Left renal cortex interstitium (tissue), 4 donors: ENCODE results near the gene SMCP. TPM values are rescaled to one million over a fixed set of nuclear protein-coding genes. Genes with fewer than 3 reads are reported as not detected.

ENCODE experiments used
- DNase-seq, 4 donors: peaks; one replicate each; pipeline ENCODE4 v3.0.0-alpha.2; 2013; ENCODE audit warnings: low read depth in 4 of 4, low spot score in 2 of 4, missing footprints in 1 of 4
- polyA plus RNA-seq, 4 donors: library from polyadenylated mRNA; unstranded; fragments of 120-200 nt; gene quantifications; one replicate each; pipeline ENCODE4 v1.2.1, GENCODE V29; 2013; ENCODE audit not compliant: insufficient read length in 4 of 4

The SMCP gene, protein sequence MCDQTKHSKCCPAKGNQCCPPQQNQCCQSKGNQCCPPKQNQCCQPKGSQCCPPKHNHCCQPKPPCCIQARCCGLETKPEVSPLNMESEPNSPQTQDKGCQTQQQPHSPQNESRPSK
- polyA plus RNA-seq: not detected

DNA sequence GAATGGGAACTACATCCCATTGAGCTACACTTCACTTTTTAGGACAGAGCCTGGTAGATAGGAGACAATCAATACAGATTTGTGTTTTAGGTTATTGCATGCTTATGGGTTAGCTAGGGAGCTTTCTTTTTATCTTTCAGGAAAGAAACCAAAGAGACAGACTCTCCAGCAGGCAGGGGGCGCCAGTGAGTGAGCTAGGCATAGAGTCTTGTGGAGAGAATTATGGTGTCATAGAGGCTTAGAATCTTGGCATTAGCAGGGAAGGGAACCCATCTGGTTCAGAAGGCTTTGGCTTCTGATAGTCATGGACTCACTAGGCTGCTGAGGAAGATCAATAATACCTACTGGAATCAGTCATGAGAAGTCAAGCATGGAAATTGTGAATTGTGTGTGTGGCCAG, at the start of gene SMCP:
Gene SMCP, plus strand, starts transcription at position 281 of the 400 bp plus-strand sequence. CDS start 6,101 bp downstream, outside the sequence.
- DNase-seq: no peak

DNA sequence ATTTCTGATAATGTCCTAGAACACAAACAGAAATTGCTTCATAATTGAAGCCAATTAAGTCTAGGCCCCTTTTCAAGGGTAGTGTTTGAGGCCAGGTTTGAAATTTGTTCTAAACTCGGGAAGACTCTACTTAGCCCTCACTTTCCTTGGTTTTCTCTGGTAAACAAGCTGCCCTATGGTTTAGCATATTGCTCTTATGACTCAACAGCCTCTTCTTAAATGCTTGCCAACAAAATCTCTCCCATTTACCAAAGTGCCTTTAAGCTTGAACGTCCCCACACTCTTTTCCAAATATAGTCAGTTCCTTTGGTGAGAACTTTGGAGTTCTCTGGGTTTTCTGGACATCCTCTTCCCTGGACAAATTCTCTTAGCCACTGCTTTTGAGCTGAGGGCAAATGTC, 41.3 kb upstream of the SMCP start:
- DNase-seq: no peak

DNA sequence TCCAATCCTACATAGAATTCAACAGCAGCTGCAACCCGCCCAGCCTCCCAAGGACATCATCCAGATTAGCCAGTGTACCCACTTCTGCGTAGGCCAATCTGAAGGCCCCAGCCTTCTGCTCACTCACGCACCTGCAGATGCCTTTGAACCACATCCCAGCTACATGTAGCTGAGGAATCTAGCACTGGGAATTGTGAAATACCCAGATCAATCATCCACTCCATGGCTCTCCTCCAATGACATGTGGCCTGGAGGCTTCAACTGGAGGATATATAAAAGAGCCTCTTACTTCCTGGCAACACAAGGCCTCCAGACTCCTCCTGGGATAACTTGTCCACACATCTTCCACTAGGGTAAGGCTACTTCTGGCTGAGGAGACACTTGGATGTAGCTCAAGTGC, 35.6 kb upstream of the SMCP start, which contains the start of gene LCE6A:
Gene LCE6A, plus strand, starts transcription at position 301 of the 400 bp plus-strand sequence. CDS start 665 bp downstream, outside the sequence.
- no peak for DNase-seq

DNA sequence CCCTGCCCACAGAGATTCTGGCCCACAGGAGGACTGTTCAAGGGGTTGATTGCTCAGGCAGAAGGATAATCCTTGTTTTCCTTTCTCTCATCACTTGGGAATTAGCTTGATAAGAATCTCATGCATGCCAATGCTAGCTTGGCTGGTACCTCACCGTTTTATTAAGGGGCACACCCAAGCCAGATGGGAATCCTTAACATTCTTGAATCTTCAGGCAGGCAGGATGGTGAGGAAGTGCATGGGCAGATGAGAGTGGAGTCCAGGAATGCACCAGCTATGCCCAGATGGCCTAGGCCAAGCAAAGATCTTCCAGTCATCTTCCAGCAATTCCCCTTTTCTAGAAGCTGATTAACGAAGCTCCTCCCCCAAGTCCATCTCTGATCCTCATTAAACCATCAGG, 22.5 kb upstream of the SMCP start:
- DNase-seq: no peak

DNA sequence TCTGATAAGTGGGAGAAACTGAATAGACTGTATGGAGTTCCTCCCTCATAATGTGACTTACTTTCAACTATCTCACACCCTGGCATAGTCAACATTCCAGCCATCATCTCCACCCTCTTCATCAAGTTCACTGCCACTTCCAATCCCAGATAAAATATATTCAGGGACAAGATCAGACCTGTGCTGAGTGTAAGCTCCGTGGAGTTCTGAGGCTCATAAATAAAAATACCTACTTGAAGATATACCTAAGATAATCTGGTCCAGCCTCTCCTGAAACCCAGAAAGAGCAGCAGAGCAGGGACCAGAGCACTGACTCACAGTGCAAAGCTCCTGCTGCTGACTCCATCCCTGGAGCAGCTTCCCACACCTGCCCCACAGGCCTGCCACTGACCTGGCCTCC, 20.1 kb upstream of the SMCP start:
- DNase-seq: no peak

DNA sequence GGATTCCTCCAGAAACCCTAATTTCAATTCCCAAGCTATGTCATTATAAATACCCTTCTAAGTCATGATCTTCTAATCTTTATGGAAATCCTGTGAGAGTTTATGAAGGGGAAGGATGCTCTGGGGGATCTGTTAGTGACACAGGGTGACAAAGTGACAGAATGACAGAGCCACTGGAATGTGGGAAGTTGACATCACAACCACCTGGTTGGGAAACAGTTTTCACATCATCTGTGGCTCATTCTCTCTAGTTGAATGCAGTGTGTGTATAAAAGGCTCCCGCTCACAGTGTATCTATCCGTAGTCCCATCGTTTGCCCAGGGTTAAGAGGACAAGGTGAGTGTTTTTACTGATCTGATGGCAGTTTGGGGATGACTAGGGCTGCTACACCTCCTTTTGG, 18.4 kb upstream of the SMCP start, which contains the start of gene LCE7A:
Gene LCE7A, plus strand, starts transcription at position 301 of the 400 bp plus-strand sequence. CDS start 702 bp downstream, outside the sequence.
- no peak for DNase-seq

DNA sequence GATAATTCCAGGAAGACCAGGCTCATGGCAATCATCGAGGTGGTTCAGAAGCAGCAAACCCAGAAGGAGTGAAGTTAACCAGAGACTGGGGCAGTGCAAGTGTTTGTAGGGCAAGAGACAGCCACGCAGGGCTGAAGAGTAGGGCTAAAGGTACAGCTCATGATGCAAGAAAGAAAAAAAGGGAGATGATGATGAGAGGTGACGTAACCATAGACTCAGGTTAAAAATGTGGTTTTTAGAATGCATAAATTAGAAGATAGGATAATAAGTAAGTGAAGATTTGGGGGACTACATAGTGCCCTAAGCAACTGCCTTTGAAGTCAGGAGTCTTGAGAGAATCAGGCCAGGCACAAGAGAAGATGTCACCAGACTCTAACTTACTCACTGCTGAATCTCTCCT, 18.0 kb upstream of the SMCP start:
- DNase-seq: no peak

DNA sequence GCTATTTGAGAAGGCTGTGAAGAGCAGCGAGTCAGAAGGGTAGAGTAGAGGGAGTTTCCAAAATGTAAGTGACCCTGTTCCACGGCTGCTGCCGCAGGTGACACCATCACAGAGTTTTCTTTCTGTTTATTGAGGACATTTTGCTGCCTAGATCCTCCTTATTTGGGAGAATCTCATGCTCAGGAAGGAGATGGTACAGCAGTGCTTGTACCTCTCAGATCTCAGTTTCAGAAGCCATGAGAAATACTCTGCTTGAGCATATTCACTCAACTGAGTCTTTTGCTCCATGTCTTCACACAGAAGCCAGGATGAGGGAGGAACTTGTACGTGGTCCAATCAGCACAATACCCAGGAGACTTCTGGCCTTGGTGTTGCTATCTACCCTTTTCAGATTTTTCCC, 16.7 kb upstream of the SMCP start:
- no peak for DNase-seq

DNA sequence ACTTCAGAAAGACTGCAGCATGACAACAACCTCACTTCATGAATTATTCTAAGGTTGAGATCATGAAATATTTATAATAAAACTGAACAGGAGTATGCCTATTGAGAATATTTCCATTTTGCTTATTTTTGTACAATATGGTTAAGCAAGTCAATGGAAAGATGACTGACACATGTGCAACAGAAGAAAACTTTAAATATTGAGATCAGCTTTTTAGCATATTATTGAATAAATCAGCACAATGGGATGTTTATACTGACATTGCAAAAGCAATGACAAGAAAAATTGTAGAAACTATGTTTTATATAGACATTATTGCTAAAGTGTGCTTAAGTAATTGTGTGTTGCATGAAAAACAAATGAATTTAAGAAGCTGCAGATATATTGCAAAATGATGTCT, 13.7 kb upstream of the SMCP start:
- DNase-seq: no peak

DNA sequence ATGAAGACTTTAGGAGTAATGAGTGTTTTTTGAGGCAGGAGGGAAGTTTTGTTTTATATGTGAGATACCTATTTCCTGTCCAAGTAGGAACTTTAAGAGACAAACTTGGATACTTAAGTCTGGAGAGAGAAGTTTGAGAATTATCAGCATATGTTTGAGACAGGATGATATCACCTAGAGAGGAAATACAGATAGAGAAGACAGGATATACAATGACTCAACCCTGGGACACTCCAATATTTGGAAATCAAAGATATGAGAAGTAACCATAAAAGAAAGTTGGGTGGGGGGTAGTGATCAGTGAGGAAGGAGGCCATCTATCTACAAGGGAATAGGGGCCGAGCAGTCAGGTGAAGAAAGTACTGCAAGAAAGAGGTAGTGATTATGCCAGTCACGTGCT, 11.8 kb upstream of the SMCP start:
- DNase-seq: no peak

DNA sequence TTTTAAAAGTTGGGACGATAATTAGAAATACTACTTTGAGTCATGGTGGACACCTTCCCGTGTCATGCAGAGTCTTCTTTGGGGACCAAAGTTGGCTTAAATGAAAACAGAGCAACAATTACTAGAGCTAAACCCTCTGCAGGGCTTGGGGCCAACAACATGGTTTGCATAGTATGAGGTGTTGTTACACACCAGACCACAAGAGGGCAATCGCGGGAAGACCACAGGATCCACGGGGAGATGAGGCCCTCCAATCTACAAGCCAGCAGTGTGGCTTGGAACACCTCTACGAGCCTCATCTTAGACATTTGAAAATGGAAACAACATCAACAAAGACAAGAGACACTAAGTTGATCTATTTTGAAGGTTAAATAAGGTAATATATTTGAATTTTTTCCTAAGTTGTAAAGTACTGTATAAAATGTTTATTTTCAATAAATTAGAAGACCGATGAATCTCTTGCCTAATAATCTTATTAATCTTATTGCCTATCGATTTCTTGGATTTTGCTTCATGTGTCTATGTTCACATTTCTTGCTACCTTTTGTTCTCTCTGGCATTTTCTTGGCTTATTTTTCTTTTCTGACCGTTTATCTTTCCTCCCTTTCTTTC, 8.2 kb upstream of the SMCP start:
- DNase-seq: peak in 3 of 4 donors; percentile 21 to 62 (median 28)

DNA sequence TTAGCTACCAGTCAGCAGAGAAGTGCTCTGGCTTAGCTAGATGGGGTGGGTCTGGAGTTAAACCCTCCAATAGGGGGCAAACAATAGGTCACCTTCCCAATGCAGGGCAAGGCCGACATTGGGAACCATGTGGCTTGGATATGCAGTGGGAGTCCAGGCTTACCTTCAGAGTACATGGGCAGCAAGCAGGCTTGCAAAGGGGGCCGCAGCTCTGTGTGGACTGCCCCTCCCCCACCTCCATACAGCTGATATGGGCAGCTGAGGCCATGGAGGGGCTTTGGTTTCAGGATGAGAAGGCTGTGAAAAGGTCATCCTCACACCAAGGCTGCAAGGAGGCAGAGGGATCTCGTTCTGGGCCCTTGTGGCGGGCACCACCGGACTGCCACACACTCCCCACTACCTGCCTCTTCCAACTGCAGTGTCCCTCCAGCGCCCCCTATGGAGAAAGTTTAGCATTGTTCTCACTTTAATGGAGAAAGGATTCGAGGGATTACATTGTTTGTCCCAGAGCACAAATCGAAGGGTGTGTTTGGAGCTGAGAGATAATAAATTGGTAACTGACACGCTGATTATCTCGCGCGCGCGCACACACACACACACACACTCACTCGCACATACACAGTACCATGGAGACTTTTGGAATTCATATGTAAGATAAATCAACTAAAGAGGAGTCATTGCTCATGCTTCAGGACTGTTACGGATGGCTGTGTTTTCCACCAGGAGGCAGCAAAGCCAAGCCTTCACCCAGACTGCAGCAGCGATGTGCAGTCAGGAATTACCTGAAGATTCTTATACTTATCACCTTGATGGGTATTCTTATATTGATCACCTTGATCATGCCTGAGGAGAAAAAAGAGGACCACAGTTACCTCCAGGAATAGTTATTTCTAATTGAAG, 7.0 kb upstream of the SMCP start:
- no peak for DNase-seq

DNA sequence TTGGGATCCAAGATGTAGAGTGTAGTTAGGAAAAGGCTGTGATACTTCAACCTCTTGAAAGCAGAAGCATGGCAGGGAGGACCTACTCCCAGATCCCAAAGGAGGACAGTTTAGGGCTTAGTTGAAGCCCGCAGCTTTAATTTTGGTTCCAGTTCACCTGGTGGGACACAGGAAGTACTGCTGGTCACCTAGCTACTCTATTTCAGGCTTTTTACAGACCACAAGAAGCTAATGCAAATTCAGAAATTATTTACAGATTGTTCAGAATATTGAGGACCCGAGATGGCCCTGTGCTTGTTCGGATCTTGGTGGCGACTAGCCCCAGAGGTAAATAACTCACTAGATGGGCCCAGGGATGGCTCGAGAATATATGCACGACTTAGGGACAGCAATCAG, 6.4 kb upstream of the SMCP start:
- DNase-seq: no peak

DNA sequence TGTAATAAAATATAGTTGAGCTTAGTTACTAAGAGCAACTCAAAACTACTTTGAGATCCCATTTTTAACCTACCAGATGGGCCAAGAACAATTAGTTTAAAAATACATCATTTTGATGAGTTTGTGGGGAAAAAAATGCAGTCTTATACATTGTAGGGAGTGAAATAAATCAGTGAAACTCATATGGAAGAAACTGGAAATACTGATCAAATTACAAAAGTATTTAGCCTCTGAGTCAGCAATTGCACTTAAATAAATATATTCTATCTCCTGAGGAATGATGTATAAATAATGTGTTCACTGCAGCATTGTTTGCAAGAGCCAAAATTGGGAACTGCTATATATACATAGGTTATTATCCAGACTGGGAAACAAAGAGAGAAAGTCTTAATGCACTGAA, 4.6 kb upstream of the SMCP start:
- no peak for DNase-seq

DNA sequence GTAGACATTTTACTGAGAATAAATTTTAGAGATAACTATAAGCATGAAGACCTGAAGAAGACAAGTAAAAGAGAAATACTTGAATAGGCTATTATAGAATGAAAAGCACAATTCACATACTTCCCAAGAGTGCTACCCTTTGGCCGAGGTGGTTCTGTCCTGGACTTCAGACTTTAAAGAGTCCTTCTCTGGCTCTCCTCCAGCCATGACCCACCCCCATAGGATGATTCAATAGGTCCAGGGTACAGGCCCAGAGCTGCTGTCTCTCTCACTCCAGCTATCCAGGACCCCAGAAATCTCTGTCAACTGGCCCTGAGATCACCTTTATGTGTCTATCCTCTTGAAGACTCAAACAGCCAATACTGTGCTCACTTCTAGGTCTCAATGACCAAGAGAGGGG, 1.3 kb upstream of the SMCP start:
- no peak for DNase-seq

DNA sequence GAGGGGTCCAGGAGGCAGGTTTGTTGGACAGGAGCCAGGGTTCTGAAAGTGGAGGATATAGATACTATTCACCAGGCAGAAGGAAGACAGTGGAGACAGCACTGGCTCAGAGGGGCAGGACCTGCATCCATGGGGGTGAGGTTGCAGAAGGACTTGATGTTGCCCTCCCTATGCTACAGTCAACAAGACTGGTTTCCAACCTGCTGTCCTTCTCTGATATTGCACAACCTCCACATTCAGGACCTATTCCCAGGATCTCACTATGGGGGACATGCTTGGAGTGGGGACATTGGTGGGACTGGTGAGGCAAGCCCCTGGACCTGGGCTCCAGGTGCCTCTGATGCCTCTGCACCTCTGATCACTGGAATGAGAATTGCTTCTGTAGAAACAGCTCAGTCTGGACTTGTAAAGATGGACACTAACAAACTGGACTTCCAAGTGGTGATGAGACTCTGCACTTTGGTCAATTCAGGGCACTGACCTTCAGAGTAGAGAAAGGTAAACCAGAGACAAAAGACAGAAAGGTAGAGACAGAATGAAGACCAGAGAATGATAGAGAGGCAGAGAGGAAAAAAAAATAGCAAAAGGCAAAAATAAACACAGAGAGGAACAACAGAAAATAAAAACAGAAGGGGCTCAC, 1.6 kb downstream of the SMCP start:
- DNase-seq: no peak

DNA sequence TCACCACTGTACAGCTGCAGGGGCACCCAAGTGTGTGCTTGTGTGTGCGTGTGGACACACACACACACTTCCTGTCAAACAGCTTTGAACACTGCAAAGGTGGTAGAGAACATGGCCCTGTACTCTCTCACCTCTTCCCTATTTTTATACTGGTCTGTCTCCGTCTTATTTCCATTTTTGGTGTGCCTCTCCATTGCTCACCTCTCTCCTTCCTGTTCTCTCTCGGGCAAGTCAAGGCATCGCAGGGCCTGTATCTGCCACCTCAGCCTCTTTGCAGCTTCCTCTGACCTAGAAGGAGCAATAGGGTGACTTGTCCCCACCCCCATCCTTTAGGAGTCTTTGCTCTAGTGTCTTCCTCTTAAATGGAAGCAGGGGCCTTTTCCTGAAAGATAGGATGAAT, 2.2 kb downstream of the SMCP start:
- no peak for DNase-seq

DNA sequence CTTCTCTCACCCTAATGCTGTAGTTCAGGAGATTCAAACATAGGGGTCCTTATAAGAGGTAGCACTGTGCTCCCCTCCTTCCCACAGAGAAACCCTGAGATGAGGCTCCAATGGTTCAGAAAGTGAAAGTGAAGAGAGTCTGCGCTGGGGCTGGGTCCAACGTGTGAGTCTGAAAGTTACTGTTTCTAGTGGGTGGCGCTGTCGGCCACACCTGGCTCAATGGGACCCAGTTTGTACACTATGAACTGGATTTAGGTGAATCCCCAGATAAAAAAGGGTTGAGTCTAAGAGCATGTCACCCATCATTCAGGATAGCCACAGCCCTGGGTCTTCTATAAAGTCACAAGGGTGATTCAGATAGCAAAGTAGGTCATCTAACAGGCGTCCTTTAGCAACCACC, 2.8 kb downstream of the SMCP start:
- DNase-seq: no peak

DNA sequence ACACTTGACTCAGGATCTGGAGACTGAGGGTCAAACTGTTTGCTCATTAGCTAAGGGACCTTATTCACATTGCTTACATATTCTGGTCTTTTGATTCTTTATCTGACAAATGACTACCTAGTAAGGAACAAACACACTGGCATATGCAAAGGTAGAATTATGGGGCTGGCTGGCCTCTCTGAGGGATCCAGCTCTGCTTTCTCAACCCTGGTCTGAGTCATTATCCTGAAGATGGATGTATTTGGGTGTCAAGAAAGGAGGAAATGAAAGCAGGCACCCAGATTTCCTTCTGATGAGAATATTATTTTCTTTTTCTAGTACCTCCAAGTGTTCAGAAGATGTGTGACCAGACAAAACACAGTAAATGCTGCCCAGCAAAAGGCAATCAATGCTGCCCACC, 6.0 kb downstream of the SMCP start:
- DNase-seq: no peak

DNA sequence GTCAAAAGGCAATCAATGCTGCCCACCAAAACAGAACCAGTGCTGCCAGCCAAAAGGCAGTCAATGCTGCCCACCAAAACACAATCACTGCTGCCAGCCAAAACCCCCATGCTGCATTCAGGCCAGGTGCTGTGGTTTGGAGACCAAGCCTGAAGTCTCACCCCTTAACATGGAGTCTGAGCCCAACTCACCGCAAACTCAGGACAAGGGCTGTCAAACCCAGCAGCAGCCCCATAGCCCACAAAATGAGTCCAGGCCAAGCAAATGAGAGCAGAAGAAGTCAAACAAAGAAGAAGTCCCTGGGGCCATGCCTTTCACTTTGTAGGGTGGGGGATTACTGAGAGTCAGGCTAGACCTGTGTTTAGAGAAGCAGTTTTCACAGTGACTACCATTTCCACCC, 6.4 kb downstream of the SMCP start:
- DNase-seq: no peak

DNA sequence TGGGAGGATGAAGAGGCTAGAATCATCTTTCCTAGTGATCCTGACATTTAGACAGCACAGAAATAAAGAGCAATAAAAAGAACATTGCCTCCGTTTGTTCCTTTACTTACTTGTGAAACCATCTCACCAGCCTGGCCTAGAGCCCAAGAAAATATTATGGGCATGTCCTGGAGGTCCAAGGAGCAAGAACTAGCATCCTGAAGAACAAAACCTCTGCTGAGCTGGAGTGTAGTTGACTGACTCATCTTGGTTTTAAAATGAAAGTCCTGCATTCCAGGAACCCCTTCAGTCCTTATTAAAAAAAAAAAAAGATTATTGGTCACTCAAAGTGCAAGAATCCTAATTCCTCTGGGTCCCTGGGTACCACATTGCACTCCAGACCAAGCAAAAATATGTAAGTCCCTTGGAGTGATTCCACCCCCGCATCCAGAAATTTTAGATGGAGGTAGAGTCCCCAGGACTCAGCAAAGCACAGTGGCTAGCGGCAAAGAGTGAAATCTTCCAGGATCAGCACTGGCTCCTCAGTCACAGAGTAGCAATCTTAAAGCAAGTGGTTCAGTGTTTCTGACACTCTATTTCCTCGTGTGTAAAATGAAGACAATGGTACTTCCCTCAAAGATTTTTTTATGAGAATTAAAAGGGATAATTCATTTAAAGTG, 7.0 kb downstream of the SMCP start:
- DNase-seq: no peak
